Left kidney (tissue), 2 donors: ENCODE results near the gene PODNL1. TPM values are rescaled to one million over a fixed set of nuclear protein-coding genes. Genes with fewer than 3 reads are reported as not detected.

Experiments
- DNase-seq: peaks from one replicate; pipeline ENCODE4 v3.0.0-alpha.2; 2013
- polyA plus RNA-seq: library from polyadenylated mRNA; unstranded; fragments of 120-200 nt; gene quantifications from one replicate; pipeline ENCODE4 v1.2.1, GENCODE V29; 2013; ENCODE audit not compliant: insufficient read length

The PODNL1 gene
- polyA plus RNA-seq, 1 donor = 1.2 TPM

DNA sequence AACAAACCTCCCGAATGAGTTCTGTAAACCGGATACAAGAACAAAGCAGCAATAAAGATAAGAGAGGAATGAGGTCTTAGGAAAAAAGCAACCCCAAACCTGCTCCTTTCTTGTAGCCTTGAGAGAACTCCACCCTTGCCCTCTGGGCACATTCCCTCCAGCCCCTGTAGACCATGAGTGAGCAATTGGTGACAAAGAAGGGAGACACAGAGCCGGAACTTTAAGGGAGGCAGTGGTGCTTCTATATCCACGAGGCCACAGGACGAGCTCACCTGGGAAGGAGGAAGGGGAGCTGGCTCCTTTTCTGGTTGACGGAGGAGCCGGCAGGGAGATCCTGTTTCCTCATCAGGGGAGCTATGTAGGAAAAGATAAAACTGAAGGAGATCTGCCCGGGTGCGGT lies 45.3 kb downstream of the PODNL1 start:
- DNase-seq = no peak

DNA sequence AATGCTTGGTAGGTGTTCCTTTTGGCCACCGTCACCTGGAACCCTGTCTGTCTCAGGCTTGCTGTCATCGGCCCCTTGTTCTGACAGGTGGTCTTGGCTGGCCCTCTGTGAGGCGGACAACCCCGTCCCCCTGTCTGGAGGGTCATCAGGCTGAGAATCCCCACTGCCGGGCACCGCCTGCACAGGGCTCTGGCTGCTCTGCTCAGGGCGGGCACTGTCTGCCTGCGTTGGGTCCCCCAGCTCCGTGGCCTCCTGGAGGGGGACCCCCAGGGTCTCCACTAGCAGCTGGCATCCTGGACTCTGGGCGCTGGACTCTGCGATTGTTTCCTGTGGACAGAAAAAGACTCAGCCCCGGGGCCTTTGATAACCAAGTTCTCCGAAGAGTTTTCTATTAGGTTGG lies 48.1 kb downstream of the PODNL1 start:
- DNase-seq = no peak

DNA sequence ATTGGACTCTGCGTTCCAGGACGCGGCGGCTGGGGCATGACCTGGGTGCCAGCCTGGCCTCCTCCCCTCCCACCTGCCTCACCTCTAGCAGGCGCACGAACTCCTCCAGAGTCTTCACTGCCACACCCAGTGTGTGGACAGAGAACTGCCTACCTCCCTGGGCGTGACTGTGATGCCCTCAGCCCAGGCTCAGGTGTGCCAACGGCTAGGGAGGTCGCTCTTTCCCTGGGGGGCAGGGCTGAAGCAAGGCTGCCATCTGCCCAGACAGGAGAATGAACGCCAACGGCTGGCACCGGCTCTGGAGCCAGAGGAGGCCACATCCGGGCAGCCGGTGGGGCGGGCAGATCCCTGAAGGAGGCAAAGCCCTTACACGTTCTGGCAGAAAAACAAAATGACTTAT lies 49.9 kb downstream of the PODNL1 start:
- DNase-seq = no peak

DNA sequence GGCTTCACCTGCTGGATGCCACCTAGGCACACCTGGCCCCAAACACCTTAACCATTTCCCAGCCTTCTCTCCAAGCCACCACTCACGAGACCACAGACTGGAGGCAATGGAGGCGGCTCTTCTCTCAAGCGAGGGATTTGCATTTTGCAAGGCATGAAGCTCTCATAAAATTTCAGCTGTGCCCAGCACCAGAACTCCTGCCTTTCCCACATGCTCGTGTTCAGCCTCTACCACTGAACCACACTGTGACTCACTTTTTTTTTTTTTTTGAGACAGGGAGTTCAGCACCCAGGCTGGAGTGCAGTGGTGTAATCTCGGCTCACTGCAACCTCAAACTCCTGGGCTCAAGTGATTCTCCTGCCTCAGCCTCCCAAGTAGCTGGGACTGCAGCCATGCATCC lies 50.7 kb downstream of the PODNL1 start:
- DNase-seq = no peak

DNA sequence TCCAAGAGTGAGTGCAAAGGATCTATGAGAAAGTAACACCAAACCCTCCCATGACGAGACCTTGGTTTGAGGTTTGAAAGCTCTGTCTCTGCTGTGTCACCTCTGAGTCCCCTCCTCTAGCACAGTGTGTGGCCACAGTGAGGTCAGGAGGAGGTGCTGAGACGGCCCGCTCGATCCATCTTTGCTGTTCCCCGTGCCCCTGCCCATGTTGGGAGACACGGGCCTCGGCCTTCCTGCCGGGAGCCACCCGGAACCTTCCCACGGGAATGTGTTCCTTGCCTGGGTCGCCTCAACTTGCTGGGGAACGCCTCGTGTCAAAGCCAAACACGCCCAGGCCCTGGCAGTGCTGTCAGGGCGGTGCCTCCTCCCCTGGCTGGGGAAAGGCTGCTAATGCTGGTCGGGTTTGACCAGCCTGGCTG lies 51.2 kb downstream of the PODNL1 start:
- DNase-seq = no peak

DNA sequence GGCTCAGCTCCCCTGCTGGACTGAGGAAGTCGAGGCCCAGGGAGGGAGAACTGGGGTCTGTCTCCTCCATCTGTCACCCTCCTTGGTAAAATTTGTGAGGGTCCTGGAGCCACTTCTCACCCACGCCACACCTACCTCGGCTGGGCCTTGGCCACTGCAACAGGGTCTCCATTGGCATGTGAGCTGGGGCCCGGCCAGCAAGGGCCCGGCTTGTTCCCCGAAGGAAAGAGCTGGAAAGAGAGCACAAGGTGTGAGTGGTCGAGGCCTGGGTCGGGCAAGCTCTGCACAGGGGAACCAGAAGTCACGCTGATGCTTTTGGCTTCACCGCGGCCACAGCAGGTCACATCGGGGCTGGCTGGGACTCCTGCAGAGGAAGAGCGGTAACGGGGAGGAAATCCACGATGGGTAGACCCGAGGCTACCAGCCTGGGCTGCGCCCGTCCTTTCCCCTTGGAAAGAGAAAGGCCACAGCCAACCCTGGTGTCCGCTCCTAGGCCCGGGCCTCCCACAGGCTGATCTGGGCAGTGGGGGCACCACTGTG lies 52.3 kb downstream of the PODNL1 start:
- DNase-seq = no peak

DNA sequence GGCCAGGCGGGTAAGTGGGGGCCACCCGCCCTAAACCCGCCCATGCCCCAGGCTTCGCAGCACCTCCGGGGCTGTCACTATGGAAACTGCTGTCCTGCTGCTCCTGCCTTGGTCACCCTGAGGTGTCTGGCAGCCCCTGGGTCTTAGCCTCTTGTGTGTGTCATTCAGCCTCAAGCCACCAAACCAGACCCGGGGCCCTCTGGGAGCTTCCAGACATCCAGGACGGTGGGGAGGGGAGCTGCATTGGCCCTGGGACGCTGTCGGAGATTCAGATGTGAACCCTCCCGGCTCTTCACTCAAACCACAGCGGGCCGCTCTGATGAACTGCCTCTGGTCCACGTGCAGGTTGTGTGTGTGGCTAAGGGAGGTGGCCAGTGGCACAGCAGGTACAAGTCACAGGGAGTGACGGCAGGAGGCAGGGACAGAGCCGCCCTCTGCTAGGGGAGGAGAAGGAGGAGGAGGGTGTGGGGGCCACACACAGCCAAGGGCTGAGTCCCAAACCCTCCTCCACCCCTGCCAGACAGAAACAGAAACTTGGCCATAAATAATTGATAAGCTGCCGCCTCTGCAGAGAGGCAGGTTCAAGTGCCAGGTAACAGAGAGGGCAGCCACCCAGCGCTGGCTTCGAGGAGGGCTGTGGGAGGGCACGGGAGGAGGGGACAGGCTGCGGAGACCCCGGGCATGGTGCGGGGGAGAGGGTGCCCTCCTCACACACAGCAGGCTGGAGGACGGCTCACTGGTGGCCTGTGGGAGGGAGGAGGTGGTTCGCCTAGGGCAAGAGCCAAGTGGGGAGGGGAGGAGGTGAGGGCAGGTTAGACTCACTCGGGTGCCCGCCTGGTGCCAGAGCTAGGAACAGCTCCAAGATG lies 53.3 kb downstream of the PODNL1 start:
- DNase-seq = no peak

DNA sequence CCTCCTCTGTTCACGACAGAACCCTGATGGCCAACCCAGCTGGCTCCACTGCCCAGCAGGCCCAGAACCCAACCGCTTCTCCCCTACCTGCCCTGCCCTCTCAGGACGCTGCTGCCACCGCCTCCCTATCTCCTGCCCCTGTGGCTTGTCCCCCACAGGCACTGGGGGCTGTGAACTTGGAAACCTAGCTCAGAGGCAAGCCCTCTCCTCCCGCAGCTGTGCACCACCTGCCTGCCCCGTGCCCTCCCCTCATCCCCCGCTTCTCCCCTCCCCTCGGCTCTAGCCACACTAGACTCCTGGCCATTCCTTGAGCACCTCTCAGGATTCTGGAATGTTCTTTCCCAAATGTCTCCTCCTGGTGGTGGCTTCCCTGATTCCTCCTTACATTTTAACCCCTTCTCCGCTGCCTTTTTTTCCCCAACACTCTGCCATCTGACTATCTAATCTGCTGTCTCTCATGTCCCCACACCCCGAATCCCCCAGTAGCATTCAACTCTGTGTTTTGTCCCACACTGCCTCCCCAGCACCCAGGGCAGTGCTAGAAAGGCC lies 54.6 kb downstream of the PODNL1 start:
- no peak for DNase-seq

DNA sequence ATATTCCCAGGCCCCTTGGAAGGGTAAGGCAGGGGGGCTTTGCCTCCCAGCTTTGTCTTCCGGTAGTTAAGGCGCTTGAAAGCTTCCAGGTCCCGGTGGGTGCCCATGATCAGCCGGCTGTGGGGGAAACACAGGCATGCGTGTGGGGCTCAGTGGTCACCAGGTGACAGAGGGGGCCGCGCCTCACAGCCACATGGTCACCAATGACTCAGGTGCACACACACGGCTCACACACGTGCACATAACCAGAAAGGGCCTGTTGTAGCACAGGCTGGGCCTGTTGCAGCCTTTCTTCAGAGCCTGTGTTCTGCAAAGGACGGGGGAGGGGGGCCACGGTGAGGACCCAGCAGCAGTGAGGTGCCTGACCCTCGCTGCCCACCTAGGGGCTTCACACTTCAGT lies 55.4 kb downstream of the PODNL1 start:
- DNase-seq = no peak

DNA sequence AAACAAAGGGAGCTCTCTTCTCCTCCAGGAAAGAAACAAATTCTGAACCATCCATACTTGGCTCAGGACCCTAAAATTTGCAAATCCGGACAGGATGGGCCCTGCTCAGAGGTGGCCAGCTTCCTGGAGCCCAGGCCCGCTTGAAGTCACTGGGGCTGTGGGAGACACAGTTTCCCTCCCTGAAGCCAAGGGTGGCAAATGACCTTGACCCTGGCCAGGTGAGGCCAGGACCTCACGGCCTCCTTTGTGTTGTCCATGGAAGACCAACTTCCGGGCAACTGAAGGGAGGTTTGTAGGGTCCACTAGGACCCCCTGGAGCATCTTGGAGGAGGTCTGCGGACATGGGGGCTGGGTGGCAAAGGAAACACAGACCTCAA lies 55.8 kb downstream of the PODNL1 start:
- no peak for DNase-seq

DNA sequence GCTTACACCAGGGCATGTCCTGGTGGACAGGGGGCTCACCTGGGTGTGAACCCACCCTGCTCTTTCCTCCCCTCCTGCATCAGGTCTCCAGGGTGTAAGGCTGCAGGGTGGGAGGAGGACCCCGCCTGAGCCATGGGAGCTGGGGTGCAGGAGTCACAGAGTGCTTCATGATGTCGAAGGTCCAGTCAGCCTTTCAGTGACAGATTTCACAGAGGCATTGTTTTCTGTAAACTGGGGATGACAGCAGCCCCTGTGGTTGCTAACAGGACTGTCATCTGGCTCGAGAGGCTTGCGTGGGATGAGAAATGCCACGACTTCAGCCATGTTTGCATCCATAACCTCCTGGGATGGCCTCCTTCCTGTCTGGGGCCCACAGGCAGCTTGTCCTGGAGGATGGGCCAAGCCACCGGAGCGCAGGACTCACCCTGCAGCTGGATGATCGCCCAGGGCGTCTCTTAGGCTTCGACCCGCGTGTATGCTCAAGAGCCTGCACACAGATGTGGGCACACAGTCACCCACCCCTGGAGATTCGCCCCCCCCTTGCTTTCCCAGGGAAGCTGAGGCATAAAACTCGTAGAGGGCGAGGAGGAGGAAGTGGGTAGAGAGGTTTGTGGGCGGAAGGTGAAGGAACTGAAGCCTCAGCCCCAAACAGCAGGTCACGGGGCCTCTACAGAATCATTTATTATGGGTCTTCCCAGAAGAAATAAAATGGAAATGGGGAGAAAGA lies 56.4 kb downstream of the PODNL1 start:
- no peak for DNase-seq

DNA sequence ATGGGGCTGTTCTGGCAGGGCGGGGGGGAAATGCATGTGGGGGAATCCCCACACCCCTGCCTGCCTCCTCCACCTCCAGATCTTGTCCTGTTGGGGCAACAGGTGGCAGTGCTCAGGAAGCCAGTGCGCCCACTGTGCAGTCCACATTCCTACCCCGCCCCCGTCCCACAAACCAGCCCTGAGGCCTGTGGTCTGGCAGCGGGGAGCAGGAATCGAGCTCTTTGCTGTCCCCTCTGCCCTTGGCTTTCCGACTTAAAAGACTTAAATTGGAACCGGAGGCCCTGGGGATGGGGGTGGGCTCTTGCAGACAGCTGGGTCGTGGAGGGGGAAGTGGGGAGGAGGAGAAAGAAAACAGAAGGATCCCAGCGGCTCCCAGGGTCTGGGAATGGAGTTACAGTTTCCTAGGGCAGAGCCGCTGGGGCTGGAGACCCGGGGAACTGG lies 56.9 kb downstream of the PODNL1 start:
- no peak for DNase-seq

Other genes starting within 250 kb of the PODNL1 start
- 34.2 TPM for gene MRI1, start 173.9 kb downstream of the PODNL1 start, polyA plus RNA-seq
- 101 TPM for gene C19orf53, start 164.0 kb downstream of the PODNL1 start, polyA plus RNA-seq
- 6.7 TPM for gene ZSWIM4, start 143.0 kb downstream of the PODNL1 start, polyA plus RNA-seq
- gene NANOS3, start 61.3 kb downstream of the PODNL1 start, polyA plus RNA-seq = 1.2 TPM
- 6.8 TPM for gene BRME1, start 32.3 kb downstream of the PODNL1 start, polyA plus RNA-seq
- 28.5 TPM for gene CC2D1A, start 32.2 kb downstream of the PODNL1 start, polyA plus RNA-seq
- 33.6 TPM for gene DCAF15, start 14.1 kb upstream of the PODNL1 start, polyA plus RNA-seq
- 10.5 TPM for gene RFX1, start 67.9 kb upstream of the PODNL1 start, polyA plus RNA-seq
- gene RLN3, start 89.7 kb upstream of the PODNL1 start, polyA plus RNA-seq = not detected
- 5.9 TPM for gene IL27RA, start 93.3 kb upstream of the PODNL1 start, polyA plus RNA-seq
- gene PALM3, start 123.7 kb upstream of the PODNL1 start, polyA plus RNA-seq = 21.2 TPM
- 4.6 TPM for gene MISP3, start 134.4 kb upstream of the PODNL1 start, polyA plus RNA-seq
- gene C19orf67, start 147.4 kb upstream of the PODNL1 start, polyA plus RNA-seq = 0.12 TPM
- 34.0 TPM for gene SAMD1, start 152.3 kb upstream of the PODNL1 start, polyA plus RNA-seq
- gene PRKACA, start 179.3 kb upstream of the PODNL1 start, polyA plus RNA-seq = 96.2 TPM
- 21.9 TPM for gene ASF1B, start 198.2 kb upstream of the PODNL1 start, polyA plus RNA-seq